Progenitor cell of endocrine pancreas (in vitro differentiated cells): ENCODE data around the gene HOXA13. TPM values are rescaled to one million over a fixed set of nuclear protein-coding genes. Genes with fewer than 3 reads are reported as not detected.

ENCODE experiments used
- DNase-seq: peaks from one replicate; pipeline ENCODE4 v3.0.0; 2021; ENCODE audit warnings: low spot score; ENCODE audit not compliant: unreplicated experiment
- H3K27ac Mint-ChIP-seq: 2 replicates; pipeline ENCODE4 v1.8.0; 2021; ENCODE audit warnings: mild to moderate bottlenecking, moderate library complexity, mixed read lengths
- H3K27me3 Mint-ChIP-seq: 2 replicates; pipeline ENCODE4 v1.8.0; 2021; ENCODE audit warnings: mixed read lengths
- H3K36me3 Mint-ChIP-seq: 2 replicates; pipeline ENCODE4 v1.8.0; 2022; ENCODE audit warnings: mixed read lengths; ENCODE audit not compliant: insufficient read depth
- H3K4me1 Mint-ChIP-seq: 2 replicates; pipeline ENCODE4 v1.8.0; 2021; ENCODE audit warnings: low read depth, mixed read lengths
- H3K4me3 Mint-ChIP-seq: 2 replicates; pipeline ENCODE4 v1.8.0; 2021; ENCODE audit warnings: low read depth, mild to moderate bottlenecking, moderate library complexity, mixed read lengths
- H3K9me3 Mint-ChIP-seq: 2 replicates; pipeline ENCODE4 v1.8.0; 2021; ENCODE audit warnings: low read depth, mixed read lengths
- CTCF ChIP-seq: fragments of 200-600 bp; sonication (generic); IDR thresholded peaks from one replicate; pipeline ENCODE4 v1.5.0; 2021; ENCODE audit warnings: antibody characterized with exemption, mild to moderate bottlenecking; ENCODE audit not compliant: unreplicated experiment
- total RNA-seq: library from RNA; stranded (reverse); gene quantifications from 2 replicates; pipeline ENCODE4 v1.2.1, GENCODE V29; 2021

Gene HOXA13
- total RNA-seq, 1 donor from 2014 or later: not detected

GRCh38 chr7:27154901-27155815, 44.7 kb downstream of the HOXA13 start:
- Mint-ChIP-seq H3K27me3 (peaks cover 97% of the 10 kb centered on the region), H3K4me1 (peaks cover 8% of the 10 kb centered on the region), H3K27ac (peak overlapping the region; percentile 56), H3K9me3 (no peaks in the 10 kb centered on the region), H3K4me3 (peak overlapping the region; percentile 66), H3K36me3 (peaks cover 2% of the 10 kb centered on the region)
- no peak for TF ChIP-seq CTCF
- DNase-seq: no peak

- Mint-ChIP-seq H3K27me3 (peaks cover 96% of the 10 kb centered on the region), H3K4me3 (no peak overlapping the region), H3K4me1 (peaks cover 9% of the 10 kb centered on the region), H3K36me3 (peaks cover 2% of the 10 kb centered on the region), H3K27ac (no peak overlapping the region), H3K9me3 (no peaks in the 10 kb centered on the region)
- TF ChIP-seq CTCF: no peak
- DNase-seq: no peak
Measured at GRCh38 chr7:27154369-27154768, 45.5 kb downstream of the HOXA13 start.

- H3K9me3 Mint-ChIP-seq: no peaks in the 10 kb centered on the region
- no peak for TF ChIP-seq CTCF
- H3K27ac Mint-ChIP-seq: no peak overlapping the region
- H3K27me3 Mint-ChIP-seq: peaks cover 94% of the 10 kb centered on the region
- peaks cover 2% of the 10 kb centered on the region for H3K36me3 Mint-ChIP-seq
- H3K4me1 Mint-ChIP-seq: peaks cover 12% of the 10 kb centered on the region
- no peak overlapping the region for H3K4me3 Mint-ChIP-seq
- DNase-seq: no peak
Measured at GRCh38 chr7:27153526-27153925, 46.4 kb downstream of the HOXA13 start.

GRCh38 chr7:27152816-27153442, 47.0 kb downstream of the HOXA13 start:
- TF ChIP-seq CTCF: no peak
- peaks cover 1% of the 10 kb centered on the region for H3K36me3 Mint-ChIP-seq
- DNase-seq: no peak
- H3K4me1 Mint-ChIP-seq: peaks cover 18% of the 10 kb centered on the region
- no peak overlapping the region for H3K27ac Mint-ChIP-seq
- H3K27me3 Mint-ChIP-seq: peaks cover 94% of the 10 kb centered on the region
- no peak overlapping the region for H3K4me3 Mint-ChIP-seq
- no peaks in the 10 kb centered on the region for H3K9me3 Mint-ChIP-seq

GRCh38 chr7:27151931-27152815, 47.7 kb downstream of the HOXA13 start, which contains the start of gene HOXA3:
Gene HOXA3 (minus strand): TSS chr7:27152583. CDS start chr7:27110640, 41,943 bp downstream.
- peaks cover 1% of the 10 kb centered on the region for H3K36me3 Mint-ChIP-seq
- H3K27me3 Mint-ChIP-seq: peaks cover 89% of the 10 kb centered on the region
- peak within 1 kb of the TSS; percentile 66 for H3K4me3 Mint-ChIP-seq
- no peak within 1 kb of the TSS for H3K27ac Mint-ChIP-seq
- no peak for DNase-seq
- no peaks in the 10 kb centered on the region for H3K9me3 Mint-ChIP-seq
- no peak for TF ChIP-seq CTCF
- H3K4me1 Mint-ChIP-seq: peaks cover 18% of the 10 kb centered on the region
